SK-N-MC (cell line): Measurements from ENCODE around the gene TMEM132E.

Experiments
- DNase-seq: peaks from one replicate; pipeline ENCODE4 v3.0.0-alpha.2; 2011; ENCODE audit warnings: low read depth, low spot score
- H3K27ac ChIP-seq: fragments of 200-600 bp; sonication (generic); 2 replicates; pipeline ENCODE4 v1.5.1; 2016; ENCODE audit warnings: mixed run types
- H3K36me3 ChIP-seq: fragments of 200-600 bp; sonication (generic); 2 replicates; pipeline ENCODE4 v1.6.1; 2017; ENCODE audit warnings: antibody characterized with exemption, low read length, mixed read lengths; ENCODE audit not compliant: insufficient read depth
- H3K4me3 ChIP-seq: fragments of 200-600 bp; sonication (generic); 2 replicates; pipeline ENCODE4 v1.5.1; 2016
- H3K9ac ChIP-seq: fragments of 200-600 bp; sonication (generic); 2 replicates; pipeline ENCODE4 v1.8.0; 2017; ENCODE audit warnings: mixed run types, mixed read lengths; ENCODE audit not compliant: insufficient read length
- H3K9me3 ChIP-seq: fragments of 200-600 bp; sonication (generic); 2 replicates; pipeline ENCODE4 v1.6.1; 2017; ENCODE audit warnings: low read depth, mild to moderate bottlenecking, antibody characterized with exemption, low read length, moderate library complexity, mixed read lengths
- EZH2 ChIP-seq: fragments of 200-600 bp; sonication (generic); IDR thresholded peaks from one replicate; pipeline ENCODE4 v1.6.1; 2017; ENCODE audit warnings: antibody characterized with exemption
- FOXP2 ChIP-seq: optimal IDR thresholded peaks from 2 replicates; pipeline ENCODE3; 2011; ENCODE audit warnings: mild to moderate bottlenecking, moderate library complexity; ENCODE audit not compliant: insufficient read depth; ENCODE audit errors: extremely low read length, control extremely low read depth
- POLR2AphosphoS5 ChIP-seq: IDR thresholded peaks from 2 replicates; pipeline ENCODE4 v1.6.1; 2012; ENCODE audit warnings: mild to moderate bottlenecking, low read depth, low read length, borderline replicate concordance

The TMEM132E gene

GRCh38 chr17:34578016-34578415 lies 1.4 kb upstream of the TMEM132E start:
- Histone ChIP-seq H3K9ac (no peak overlapping the region), H3K4me3 (no peak overlapping the region), H3K9me3 (no peaks in the 10 kb centered on the region), H3K27ac (no peak overlapping the region), H3K36me3 (no peaks in the 10 kb centered on the region)
- no peak for DNase-seq
- TF ChIP-seq POLR2AphosphoS5 (no peak), EZH2 (no peak), FOXP2 (no peak)

- TF ChIP-seq POLR2AphosphoS5: no peak
- no peak for TF ChIP-seq EZH2
- no peak for TF ChIP-seq FOXP2
- DNase-seq: no peak
- H3K4me3 ChIP-seq: no peak overlapping the region
- H3K36me3 ChIP-seq: no peaks in the 10 kb centered on the region
- no peaks in the 10 kb centered on the region for H3K9me3 ChIP-seq
- no peak overlapping the region for H3K27ac ChIP-seq
- H3K9ac ChIP-seq: no peak overlapping the region
Observed at GRCh38 chr17:34578656-34579016, 746 bp upstream of the TMEM132E start.

DNA sequence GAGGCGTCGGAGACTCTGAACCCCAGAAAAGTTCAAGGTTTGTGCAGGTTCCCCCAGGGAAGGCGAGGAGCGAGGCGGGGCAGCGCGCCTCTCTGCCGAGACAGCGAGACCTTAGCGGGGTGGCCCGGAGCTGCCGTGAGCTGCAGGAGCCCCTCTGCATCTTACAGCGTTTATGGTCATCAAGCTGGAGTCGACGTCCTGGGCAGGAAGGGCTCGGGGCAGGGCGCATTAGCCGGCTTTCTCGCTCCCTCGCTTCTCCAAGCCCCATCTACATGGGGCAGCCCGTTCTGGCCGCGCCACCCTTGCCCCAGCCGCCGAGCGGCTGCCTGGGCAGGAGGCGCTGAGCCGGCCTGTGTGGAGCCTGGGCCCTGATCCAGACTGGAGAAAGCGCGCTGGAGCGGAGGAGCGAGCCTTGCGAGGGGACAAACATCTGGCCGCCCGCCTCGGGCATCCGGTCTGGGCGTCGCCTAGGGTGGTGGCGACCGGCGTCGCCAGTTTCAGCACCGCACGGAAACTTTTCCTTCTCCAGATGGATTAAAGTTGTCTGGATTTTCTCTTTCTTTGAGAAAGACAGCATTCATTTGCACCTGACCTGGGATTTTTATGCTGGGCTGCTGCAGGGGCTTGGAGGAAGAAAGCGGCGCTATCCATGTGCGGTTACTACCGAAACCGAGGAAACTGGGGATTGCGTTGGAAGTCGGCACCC lies 750 bp downstream of the TMEM132E start:
- H3K27ac ChIP-seq: no peak overlapping the region
- H3K4me3 ChIP-seq: peak overlapping the region; percentile 65
- TF ChIP-seq POLR2AphosphoS5: no peak
- peak; percentile 83 for TF ChIP-seq EZH2
- H3K9me3 ChIP-seq: no peaks in the 10 kb centered on the region
- no peak for DNase-seq
- H3K9ac ChIP-seq: no peak overlapping the region
- no peaks in the 10 kb centered on the region for H3K36me3 ChIP-seq

- H3K36me3 ChIP-seq: no peaks in the 10 kb centered on the region
- no peak overlapping the region for H3K27ac ChIP-seq
- H3K9ac ChIP-seq: no peak overlapping the region
- TF ChIP-seq EZH2 (peak; percentile 83), FOXP2 (no peak)
- 0 out of 2 replicates have a peak overlapping the region, but pooled peaks have one; percentile 11 for H3K4me3 ChIP-seq
- DNase-seq: no peak
- H3K9me3 ChIP-seq: no peaks in the 10 kb centered on the region
Observed at GRCh38 chr17:34580685-34581445, 1.5 kb downstream of the TMEM132E start.

GRCh38 chr17:34581446-34582184 lies 2.2 kb downstream of the TMEM132E start:
- Histone ChIP-seq H3K27ac (no peak overlapping the region), H3K9me3 (no peaks in the 10 kb centered on the region), H3K9ac (no peak overlapping the region), H3K4me3 (peak overlapping the region; percentile 25; the same call in 1 of the 2 replicates), H3K36me3 (no peaks in the 10 kb centered on the region)
- TF ChIP-seq EZH2 (peak; percentile 63), FOXP2 (no peak), POLR2AphosphoS5 (no peak)
- DNase-seq: no peak

DNA sequence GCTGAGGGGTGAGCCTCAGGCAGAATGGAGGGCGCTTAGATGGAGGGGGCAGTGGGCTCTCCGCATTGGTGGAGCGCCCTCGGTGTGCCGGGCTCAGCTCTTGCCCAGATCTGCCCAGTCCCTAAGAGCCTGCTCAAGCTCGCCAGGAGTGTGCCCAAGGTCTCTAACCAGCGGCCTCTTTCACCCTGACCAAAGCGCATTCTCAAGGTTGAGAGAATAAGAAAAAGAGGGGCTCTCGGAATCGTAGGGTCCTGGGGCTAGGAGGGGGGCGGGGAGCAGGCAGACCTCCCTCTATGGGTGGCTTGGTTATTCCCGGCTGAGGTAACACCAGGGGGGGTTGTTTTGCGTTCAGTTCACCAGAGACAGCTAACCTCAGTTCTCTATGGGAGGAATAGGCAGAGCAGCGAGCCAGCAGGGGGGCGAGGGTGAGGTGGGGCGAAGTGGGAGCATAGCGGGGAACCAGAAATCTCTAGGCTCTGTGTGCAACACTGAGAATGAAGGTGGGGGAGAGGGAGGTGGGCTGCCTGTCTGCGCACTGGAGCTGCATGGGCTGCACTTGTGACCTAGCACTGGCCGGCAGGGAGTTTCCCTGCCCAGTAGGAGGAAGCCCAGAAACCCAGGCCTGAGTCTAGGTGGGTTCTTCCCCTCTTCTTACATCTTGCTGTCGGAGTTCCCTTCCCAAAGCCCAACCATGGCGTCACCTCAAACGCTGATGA lies 3.0 kb downstream of the TMEM132E start:
- DNase-seq: no peak
- TF ChIP-seq POLR2AphosphoS5 (no peak), EZH2 (no peak), FOXP2 (no peak)
- Histone ChIP-seq H3K9me3 (no peaks in the 10 kb centered on the region), H3K27ac (no peak overlapping the region), H3K4me3 (no peak overlapping the region), H3K9ac (no peak overlapping the region), H3K36me3 (no peaks in the 10 kb centered on the region)

- Histone ChIP-seq H3K4me3 (no peak overlapping the region), H3K9me3 (no peaks in the 10 kb centered on the region), H3K27ac (no peak overlapping the region), H3K36me3 (no peaks in the 10 kb centered on the region), H3K9ac (no peak overlapping the region)
- TF ChIP-seq FOXP2: no peak
- no peak for TF ChIP-seq POLR2AphosphoS5
- TF ChIP-seq EZH2: no peak
- DNase-seq: no peak
Observed at GRCh38 chr17:34582901-34583245, 3.5 kb downstream of the TMEM132E start.

- no peaks in the 10 kb centered on the region for H3K36me3 ChIP-seq
- no peak overlapping the region for H3K4me3 ChIP-seq
- H3K27ac ChIP-seq: no peak overlapping the region
- TF ChIP-seq EZH2: no peak
- TF ChIP-seq FOXP2: no peak
- no peak for TF ChIP-seq POLR2AphosphoS5
- H3K9ac ChIP-seq: no peak overlapping the region
- no peak for DNase-seq
- no peaks in the 10 kb centered on the region for H3K9me3 ChIP-seq
Observed at GRCh38 chr17:34584805-34585416, 5.5 kb downstream of the TMEM132E start.
